ENCODE data around the gene CPEB1. TPM values are rescaled to one million over a fixed set of nuclear protein-coding genes. Genes with fewer than 3 reads are reported as not detected.
"Not testable (repeated sequence)": the region's sequence is repeated elsewhere in the genome, so short reads cannot be mapped to it uniquely, and the experiment has no call there.

CPEB1 gene
- total RNA-seq, 6 experiments from 2014 or later: not detected

GRCh38 chr15:82502700-82503339 lies 144.3 kb downstream of the CPEB1 start:
- H3K4me3 ChIP-seq; H3K27ac ChIP-seq; DNase-seq; H3K27me3 ChIP-seq; H3K9me3 ChIP-seq; intact Hi-C loops (cut with DNase I); H3K36me3 ChIP-seq; H3K4me1 ChIP-seq: not testable (repeated sequence)
- WGBS (ENCODE audit: insufficient coverage, low coverage, low lambda C conversion rate, missing lambda C conversion rate): 34% methylated on average over 3 of the region's 7 CpGs
- peak; percentile 84 to 87 (median 86) for ATAC-seq
- peak in 3 of 4 donors; percentile 8 to 29 (median 11) for TF ChIP-seq CTCF (IDR thresholded peaks at IDR 0.05)

GRCh38 chr15:82500772-82501171 lies 146.4 kb downstream of the CPEB1 start:
- H3K36me3 ChIP-seq; H3K4me1 ChIP-seq; H3K27ac ChIP-seq; ATAC-seq; DNase-seq; H3K9me3 ChIP-seq; H3K4me3 ChIP-seq; intact Hi-C loops (cut with DNase I); H3K27me3 ChIP-seq: not testable (repeated sequence)
- 56% methylated on average over 4 of the region's 4 CpGs for WGBS (ENCODE audit: insufficient coverage, low coverage, low lambda C conversion rate, missing lambda C conversion rate)

GRCh38 chr15:82497978-82498377 lies 149.2 kb downstream of the CPEB1 start:
- H3K27me3 ChIP-seq; ATAC-seq; H3K27ac ChIP-seq; H3K4me1 ChIP-seq; DNase-seq; H3K9me3 ChIP-seq; H3K36me3 ChIP-seq; intact Hi-C loops (cut with DNase I); H3K4me3 ChIP-seq: not testable (repeated sequence)

Other genes with a start within 250 kb of the CPEB1 start
- gene GOLGA6L9, start 217.5 kb downstream of the CPEB1 start, total RNA-seq: 1 to 10 TPM in 3 of 6 experiments, under 1 TPM in 3; 0.49 to 1.2 (median 0.94) TPM
- gene RPS17, start 106.9 kb downstream of the CPEB1 start, total RNA-seq: 100 to 1,000 TPM; 503 to 807 (median 550) TPM
- under 1 TPM in 1 of 6 experiments, not detected in 5; 0.12 TPM for gene AP3B2, start 62.5 kb upstream of the CPEB1 start, total RNA-seq
- gene FSD2, start 158.7 kb upstream of the CPEB1 start, total RNA-seq: not detected
- gene WHAMM, start 162.3 kb upstream of the CPEB1 start, total RNA-seq: 1 to 10 TPM; 3.7 to 6.5 (median 4.7) TPM